Peyer's patch (tissue), 4 donors: ENCODE data around the gene CDKAL1. TPM values are rescaled to one million over a fixed set of nuclear protein-coding genes. Genes with fewer than 3 reads are reported as not detected.

Experiments used
- DNase-seq, 3 donors: peaks; one replicate each; pipeline ENCODE4 v3.0.0-alpha.2; 2017 to 2019
- H3K27ac ChIP-seq, 4 donors: fragments of 200-600 bp; sonication (generic); one replicate each; pipeline ENCODE4 v1.5.1; 2016 to 2019
- H3K27me3 ChIP-seq, 2 donors: fragments of 200-600 bp; sonication (generic); one replicate each; pipeline ENCODE4 v1.5.1; 2019
- H3K36me3 ChIP-seq, 3 donors: fragments of 200-600 bp; sonication (generic); one replicate each; pipeline ENCODE4 v1.5.1; 2016 to 2019
- H3K4me1 ChIP-seq, 4 donors: fragments of 200-600 bp; sonication (generic); one replicate each; pipeline ENCODE4 v1.5.1; 2016 to 2019
- H3K4me3 ChIP-seq, 4 donors: fragments of 200-600 bp; sonication (generic); 1 replicate in 3 of 4; 2 replicates in 1 of 4; pipeline ENCODE4 v1.5.1; 2016 to 2019; ENCODE audit warnings: mild to moderate bottlenecking in 1 of 4
- H3K9me3 ChIP-seq, 4 donors: fragments of 200-600 bp; sonication (generic); one replicate each; pipeline ENCODE4 v1.5.1; 2016 to 2019; ENCODE audit warnings: mild to moderate bottlenecking in 1 of 4
- POLR2A ChIP-seq, 2 donors: fragments of 450-650 bp; IDR thresholded peaks; one replicate each; pipeline ENCODE4 v1.5.1; 2017; ENCODE audit warnings: antibody characterized with exemption in 2 of 2, mild to moderate bottlenecking in 2 of 2, moderate library complexity in 2 of 2
- total RNA-seq, 4 donors: library from RNA; depleted of rRNA; stranded (reverse); fragments of >200 nt; gene quantifications; one replicate each; pipeline ENCODE4 v1.1.0, GENCODE V29; 2016
- TF ChIP-seq, protein P1 (sequence below), 6 experiments: fragments of 450-650 bp in 4 of 6; fragments of 200-600 bp in 2 of 6; sonication (generic) in 1 of 6; IDR thresholded peaks; one replicate each; pipeline ENCODE4 v1.5.1; 2017 to 2019; ENCODE audit warnings: antibody characterized with exemption in 6 of 6, mild to moderate bottlenecking in 3 of 6, moderate library complexity in 1 of 6

Gene CDKAL1
- total RNA-seq, 4 donors from 2014 or later = 10.3 to 31.4 (median 11.6) TPM

DNA sequence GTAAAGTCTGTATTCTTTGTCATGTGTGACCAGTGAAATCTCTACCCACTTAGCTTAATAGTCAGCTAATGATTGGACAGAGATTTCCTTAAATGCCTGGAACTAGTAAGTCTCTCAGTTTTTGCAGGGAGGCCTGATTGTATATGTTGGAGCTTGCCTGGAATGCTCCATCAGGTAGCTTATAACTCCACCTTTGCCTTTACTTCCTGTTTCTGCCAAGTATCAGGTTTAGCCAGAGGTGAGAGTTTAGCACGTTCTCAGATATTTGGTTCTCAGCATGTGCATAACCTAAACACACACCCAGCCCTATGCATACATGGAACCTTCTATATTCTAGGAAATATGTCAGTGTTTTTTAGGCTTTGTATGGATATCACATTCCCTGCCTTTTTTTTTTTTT, 435.3 kb downstream of the CDKAL1 start:
- no peaks in the 10 kb centered on the region for H3K9me3 ChIP-seq
- H3K27me3 ChIP-seq = no peaks in the 10 kb centered on the region
- no peaks in the 10 kb centered on the region for H3K36me3 ChIP-seq
- no peak overlapping the region for H3K4me3 ChIP-seq
- TF ChIP-seq, protein P1, sequence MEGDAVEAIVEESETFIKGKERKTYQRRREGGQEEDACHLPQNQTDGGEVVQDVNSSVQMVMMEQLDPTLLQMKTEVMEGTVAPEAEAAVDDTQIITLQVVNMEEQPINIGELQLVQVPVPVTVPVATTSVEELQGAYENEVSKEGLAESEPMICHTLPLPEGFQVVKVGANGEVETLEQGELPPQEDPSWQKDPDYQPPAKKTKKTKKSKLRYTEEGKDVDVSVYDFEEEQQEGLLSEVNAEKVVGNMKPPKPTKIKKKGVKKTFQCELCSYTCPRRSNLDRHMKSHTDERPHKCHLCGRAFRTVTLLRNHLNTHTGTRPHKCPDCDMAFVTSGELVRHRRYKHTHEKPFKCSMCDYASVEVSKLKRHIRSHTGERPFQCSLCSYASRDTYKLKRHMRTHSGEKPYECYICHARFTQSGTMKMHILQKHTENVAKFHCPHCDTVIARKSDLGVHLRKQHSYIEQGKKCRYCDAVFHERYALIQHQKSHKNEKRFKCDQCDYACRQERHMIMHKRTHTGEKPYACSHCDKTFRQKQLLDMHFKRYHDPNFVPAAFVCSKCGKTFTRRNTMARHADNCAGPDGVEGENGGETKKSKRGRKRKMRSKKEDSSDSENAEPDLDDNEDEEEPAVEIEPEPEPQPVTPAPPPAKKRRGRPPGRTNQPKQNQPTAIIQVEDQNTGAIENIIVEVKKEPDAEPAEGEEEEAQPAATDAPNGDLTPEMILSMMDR (IDR thresholded peaks at IDR 0.05) = no peak
- no peak for DNase-seq
- no peaks in the 10 kb centered on the region for H3K4me1 ChIP-seq
- no peak overlapping the region for H3K27ac ChIP-seq

DNA sequence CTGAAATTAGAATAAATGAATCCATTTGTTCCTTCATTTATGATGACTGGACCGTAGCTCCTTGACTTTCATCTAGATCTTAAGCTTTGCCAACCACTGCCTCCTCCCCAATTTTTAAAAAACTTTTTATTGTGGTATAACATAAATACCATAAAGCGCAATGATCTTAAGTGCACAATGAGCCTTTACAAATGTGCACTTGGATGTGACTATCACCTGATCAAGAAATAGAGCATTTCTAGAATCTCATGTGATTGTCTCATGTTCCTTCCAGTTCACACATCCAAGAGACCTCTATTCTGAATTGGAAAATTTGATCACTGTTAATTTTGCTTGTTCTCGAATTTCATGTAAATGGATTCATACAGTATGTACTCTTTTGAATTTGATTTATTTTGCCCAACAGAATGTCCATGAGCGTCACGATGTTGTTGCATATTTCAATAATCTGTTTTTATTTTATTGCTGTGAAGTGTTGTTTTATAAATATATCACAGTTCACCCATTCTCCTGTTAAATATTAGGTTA, 442.2 kb downstream of the CDKAL1 start:
- no peak overlapping the region for H3K27ac ChIP-seq
- no peaks in the 10 kb centered on the region for H3K27me3 ChIP-seq
- TF ChIP-seq, protein P1 (IDR thresholded peaks at IDR 0.05) = no peak
- TF ChIP-seq POLR2A (IDR thresholded peaks at IDR 0.05) = no peak
- H3K4me3 ChIP-seq = no peak overlapping the region
- H3K9me3 ChIP-seq = no peaks in the 10 kb centered on the region
- no peak for DNase-seq
- no peaks in the 10 kb centered on the region for H3K4me1 ChIP-seq
- no peaks in the 10 kb centered on the region for H3K36me3 ChIP-seq

DNA sequence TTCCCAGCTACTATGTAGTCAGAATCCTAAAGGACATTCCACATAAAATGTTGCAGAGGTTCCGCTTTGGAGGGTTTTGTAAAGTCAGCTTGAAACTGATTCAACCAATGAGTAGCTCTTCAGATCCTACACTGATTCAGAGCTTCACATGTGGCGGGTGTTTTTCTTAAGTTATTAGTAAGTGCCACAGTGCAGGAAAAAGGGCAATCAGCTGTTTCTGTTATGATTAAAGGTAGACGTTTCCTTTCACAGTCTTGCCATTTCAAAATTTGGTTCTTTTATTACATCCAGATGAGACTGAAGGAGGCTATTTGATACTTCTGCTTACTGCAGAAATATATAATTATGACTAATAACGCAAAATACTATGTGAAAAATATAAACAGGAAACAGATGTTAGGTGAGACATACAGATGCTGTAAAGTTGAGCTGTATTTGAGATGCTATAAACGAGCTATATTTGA, 443.9 kb downstream of the CDKAL1 start:
- H3K27me3 ChIP-seq = no peaks in the 10 kb centered on the region
- H3K36me3 ChIP-seq = no peaks in the 10 kb centered on the region
- no peaks in the 10 kb centered on the region for H3K9me3 ChIP-seq
- TF ChIP-seq POLR2A (IDR thresholded peaks at IDR 0.05) = no peak
- TF ChIP-seq, protein P1 (IDR thresholded peaks at IDR 0.05) = no peak
- no peak overlapping the region for H3K27ac ChIP-seq
- no peaks in the 10 kb centered on the region for H3K4me1 ChIP-seq
- DNase-seq = no peak
- H3K4me3 ChIP-seq = no peak overlapping the region

DNA sequence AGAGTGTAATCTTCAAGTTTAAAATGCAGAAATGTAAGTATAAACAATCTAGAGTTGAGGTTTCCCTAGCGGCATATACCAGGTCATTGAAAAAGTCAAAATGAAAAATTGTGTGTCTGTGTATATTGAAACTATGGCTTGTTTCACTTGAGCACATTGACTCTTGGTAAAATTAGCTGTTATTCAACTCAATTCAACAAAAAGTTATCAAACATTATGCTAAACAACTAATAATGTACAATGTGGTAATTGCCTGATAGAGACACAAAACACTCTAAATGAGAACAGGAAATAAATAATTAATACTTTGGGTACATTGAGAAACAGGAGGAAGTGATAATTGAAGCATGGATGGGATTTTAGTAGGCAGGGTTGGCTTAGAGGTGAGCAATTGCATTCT, 444.8 kb downstream of the CDKAL1 start:
- no peak for TF ChIP-seq POLR2A (IDR thresholded peaks at IDR 0.05)
- TF ChIP-seq, protein P1 (IDR thresholded peaks at IDR 0.05) = no peak
- H3K27ac ChIP-seq = no peak overlapping the region
- H3K4me1 ChIP-seq = no peaks in the 10 kb centered on the region
- H3K27me3 ChIP-seq = no peaks in the 10 kb centered on the region
- H3K36me3 ChIP-seq = no peaks in the 10 kb centered on the region
- no peak overlapping the region for H3K4me3 ChIP-seq
- H3K9me3 ChIP-seq = no peaks in the 10 kb centered on the region
- no peak for DNase-seq

DNA sequence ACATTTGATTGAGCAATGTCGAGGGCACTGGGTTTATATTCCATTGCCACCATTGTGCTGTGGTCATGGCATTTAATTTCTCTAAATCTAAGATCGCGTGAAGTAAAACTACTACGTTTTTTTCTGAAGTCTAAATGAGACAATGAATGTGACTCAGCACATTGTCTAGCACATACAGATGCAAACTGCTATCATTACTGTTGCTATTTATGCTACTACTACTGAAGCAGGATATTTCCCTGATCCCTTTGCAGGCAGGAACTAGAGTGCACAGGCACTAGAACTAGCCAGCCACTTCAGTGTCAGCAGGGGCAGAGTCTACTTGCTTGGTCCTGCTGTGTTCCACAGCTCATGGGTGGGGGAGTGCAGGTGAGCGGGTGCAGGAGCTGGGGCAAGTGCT, 449.7 kb downstream of the CDKAL1 start:
- no peaks in the 10 kb centered on the region for H3K36me3 ChIP-seq
- no peak overlapping the region for H3K27ac ChIP-seq
- TF ChIP-seq POLR2A (IDR thresholded peaks at IDR 0.05) = no peak
- TF ChIP-seq, protein P1 (IDR thresholded peaks at IDR 0.05) = no peak
- no peaks in the 10 kb centered on the region for H3K27me3 ChIP-seq
- DNase-seq = no peak
- no peaks in the 10 kb centered on the region for H3K4me1 ChIP-seq
- peaks cover 0 to 4% (median 0%) of the 10 kb centered on the region in 4 donors for H3K9me3 ChIP-seq
- H3K4me3 ChIP-seq = no peak overlapping the region

DNA sequence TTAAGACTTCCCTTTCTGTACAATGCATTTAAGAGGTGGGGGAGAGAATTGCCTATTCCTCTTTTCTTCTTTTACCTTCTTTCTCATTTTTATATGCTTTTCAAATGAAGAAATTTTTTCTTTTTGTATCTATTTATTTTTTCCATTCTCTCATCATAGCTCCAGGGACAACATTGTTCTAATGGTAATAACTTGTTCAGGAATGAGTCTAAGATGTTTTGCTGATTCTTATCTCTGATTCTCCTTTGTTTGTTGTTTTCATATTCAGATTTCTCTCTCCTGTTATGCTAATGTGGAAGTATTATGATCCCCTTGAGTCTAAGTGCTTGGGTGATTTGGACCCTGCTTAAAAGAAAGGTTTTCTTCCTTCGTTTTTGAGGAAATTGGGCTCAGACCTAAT, 451.6 kb downstream of the CDKAL1 start:
- no peak for TF ChIP-seq POLR2A (IDR thresholded peaks at IDR 0.05)
- Histone ChIP-seq H3K4me1 (no peaks in the 10 kb centered on the region), H3K36me3 (no peaks in the 10 kb centered on the region), H3K27ac (no peak overlapping the region), H3K27me3 (no peaks in the 10 kb centered on the region), H3K4me3 (no peak overlapping the region), H3K9me3 (peaks cover 0 to 4% (median 0%) of the 10 kb centered on the region in 4 donors)
- no peak for DNase-seq
